Left colon (tissue), 2 donors: Measurements from ENCODE around the gene THEMIS. TPM values are rescaled to one million over a fixed set of nuclear protein-coding genes. Genes with fewer than 3 reads are reported as not detected.
"Not testable (repeated sequence)": the region's sequence is repeated elsewhere in the genome, so short reads cannot be mapped to it uniquely, and the experiment has no call there.

Experiments
- ATAC-seq: fragments of 200-7000 bp; cut with Tn5 transposase; one replicate; pipeline ENCODE4 v1.9.1; 2020; ENCODE audit warnings: mild to moderate bottlenecking, moderate library complexity
- DNase-seq, 2 donors: peaks; one replicate each; pipeline ENCODE4 v3.0.0-alpha.2; 2020
- intact Hi-C, 2 donors: fragments of 100-400 bp; cut with DNase I in 1 of 2; cut with micrococcal nuclease in 1 of 2; formaldehyde crosslinking; loops; one replicate each; pipeline versions ENCODE4 v1.11.2 to v1.14.0; 2022; cut with DNase I, micrococcal nuclease
- total RNA-seq, 2 donors: library from RNA; stranded (reverse); fragmentation: NEBNext Ultra II Directional; extraction: Animal tissue kit (Norgen Biotek cat#: 25700); gene quantifications; one replicate each; pipeline ENCODE4 v1.2.1, GENCODE V29; 2021
- donor health status: DM: no; HTN: no; CAD: no.
- donor health status: DM: yes; HTN: yes; CAD: no.

Gene THEMIS
- total RNA-seq, 2 donors from 2014 or later = 0.67 to 1.1 TPM

- no peak for ATAC-seq
- no peak for DNase-seq
- intact Hi-C loops = no loop called here
Observed at GRCh38 chr6:127920804-127921203, 19.9 kb upstream of the THEMIS start.

- intact Hi-C loops = no loop called here
- ATAC-seq (no peak), DNase-seq (no peak)
Observed at GRCh38 chr6:127918506-127919427, 17.9 kb upstream of the THEMIS start.

- intact Hi-C loops = no loop called here
- no peak for ATAC-seq
- no peak for DNase-seq
Observed at GRCh38 chr6:127917766-127918165, 16.9 kb upstream of the THEMIS start.

- no peak for ATAC-seq
- intact Hi-C loops = no loop called here
Observed at GRCh38 chr6:127914240-127914639, 13.4 kb upstream of the THEMIS start.

GRCh38 chr6:127912914-127913313 is 12.1 kb upstream of the THEMIS start:
- no peak for ATAC-seq
- intact Hi-C loops = no loop called here
- no peak for DNase-seq

More at GRCh38 chr6:127914240-127914639, 13.4 kb upstream of the THEMIS start:
- no peak for DNase-seq

- no peak for DNase-seq
- ATAC-seq = no peak
- intact Hi-C loops = no loop called here
Observed at GRCh38 chr6:127907960-127908640, 7.2 kb upstream of the THEMIS start.

GRCh38 chr6:127904160-127904559 is 3.3 kb upstream of the THEMIS start:
- intact Hi-C loops = no loop called here
- ATAC-seq (no peak), DNase-seq (no peak)

GRCh38 chr6:127902933-127903332 is 2.1 kb upstream of the THEMIS start:
- ATAC-seq (no peak), DNase-seq (no peak)

GRCh38 chr6:127897484-127897883 is 3.4 kb downstream of the THEMIS start:
- ATAC-seq (no peak), DNase-seq (no peak)
- intact Hi-C loops = no loop called here

More at GRCh38 chr6:127902933-127903332, 2.1 kb upstream of the THEMIS start:
- intact Hi-C loops = no loop called here

GRCh38 chr6:127894051-127894450 is 6.8 kb downstream of the THEMIS start:
- ATAC-seq (no peak), DNase-seq (no peak)
- intact Hi-C loops = no loop called here

GRCh38 chr6:127893541-127893940 is 7.3 kb downstream of the THEMIS start:
- ATAC-seq (no peak), DNase-seq (no peak)
- intact Hi-C loops = no loop called here

GRCh38 chr6:127891731-127892326 is 9.0 kb downstream of the THEMIS start:
- no peak for DNase-seq
- intact Hi-C loops = no loop called here
- ATAC-seq = no peak

GRCh38 chr6:127886603-127887002 is 14.3 kb downstream of the THEMIS start:
- intact Hi-C loops = no loop called here
- no peak for DNase-seq
- no peak for ATAC-seq

- intact Hi-C loops = no loop called here
- ATAC-seq = no peak
- DNase-seq = no peak
Observed at GRCh38 chr6:127884134-127884533, 16.7 kb downstream of the THEMIS start.

- intact Hi-C loops, ATAC-seq, DNase-seq: not testable (repeated sequence)
Observed at GRCh38 chr6:127881949-127882348, 18.9 kb downstream of the THEMIS start.

GRCh38 chr6:127880429-127880828 is 20.4 kb downstream of the THEMIS start:
- intact Hi-C loops = no loop called here
- no peak for DNase-seq
- no peak for ATAC-seq

GRCh38 chr6:127879685-127880084 is 21.2 kb downstream of the THEMIS start:
- no peak for ATAC-seq
- DNase-seq = no peak
- intact Hi-C loops = no loop called here

- no peak for DNase-seq
- no peak for ATAC-seq
- intact Hi-C loops = no loop called here
Observed at GRCh38 chr6:127878115-127878514, 22.7 kb downstream of the THEMIS start.

- peak; percentile 50 for ATAC-seq
- no peak for DNase-seq
- intact Hi-C loops = no loop called here
Observed at GRCh38 chr6:127877231-127877630, 23.6 kb downstream of the THEMIS start.
